GF-D8 (cell line): ENCODE measurements around the gene CDK4.

Source experiments
- DNase-seq: peaks from one replicate; lab custom pipeline; 2025; lab: John Stamatoyannopoulos, UW

Gene CDK4

DNA sequence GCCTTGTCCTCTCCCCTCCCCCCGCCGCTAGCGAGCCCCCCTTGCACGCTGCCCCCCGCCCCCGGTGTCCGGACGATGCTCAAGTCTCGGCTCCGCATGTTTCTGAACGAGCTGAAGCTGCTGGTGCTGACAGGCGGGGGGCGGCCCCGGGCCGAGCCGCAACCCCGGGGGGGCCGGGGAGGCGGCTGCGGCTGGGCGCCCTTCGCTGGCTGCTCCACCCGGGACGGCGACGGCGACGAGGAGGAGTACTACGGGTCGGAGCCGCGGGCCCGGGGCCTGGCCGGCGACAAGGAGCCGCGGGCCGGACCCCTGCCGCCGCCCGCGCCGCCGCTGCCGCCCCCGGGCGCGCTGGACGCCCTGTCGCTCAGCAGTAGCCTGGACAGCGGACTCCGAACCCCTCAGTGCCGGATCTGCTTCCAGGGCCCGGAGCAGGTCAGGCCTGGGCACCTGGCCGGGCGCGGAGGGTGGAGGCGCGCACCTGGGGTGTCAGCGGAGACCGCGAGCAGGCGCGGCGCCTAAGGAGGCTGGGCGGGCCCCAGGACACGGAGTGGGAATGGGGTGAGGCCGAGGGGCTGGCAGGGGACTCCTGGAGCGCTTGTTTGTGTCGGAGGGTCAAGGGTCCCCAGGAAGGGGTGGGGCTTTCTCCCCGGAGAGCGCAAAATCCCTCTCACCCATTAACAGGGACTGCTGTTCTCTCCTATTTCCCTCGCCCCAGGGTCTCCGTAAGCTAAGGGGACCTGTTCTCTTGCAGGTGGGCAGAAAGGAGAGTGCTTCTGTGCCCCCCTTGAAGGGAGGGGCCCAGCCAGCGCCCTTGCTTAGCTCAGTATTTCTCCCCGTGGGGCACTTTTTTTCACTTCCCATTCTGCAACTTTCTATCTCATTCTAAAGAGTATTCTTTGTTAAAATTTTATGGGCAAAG is 3.6 kb upstream of the CDK4 start:
- no peak for DNase-seq

DNA sequence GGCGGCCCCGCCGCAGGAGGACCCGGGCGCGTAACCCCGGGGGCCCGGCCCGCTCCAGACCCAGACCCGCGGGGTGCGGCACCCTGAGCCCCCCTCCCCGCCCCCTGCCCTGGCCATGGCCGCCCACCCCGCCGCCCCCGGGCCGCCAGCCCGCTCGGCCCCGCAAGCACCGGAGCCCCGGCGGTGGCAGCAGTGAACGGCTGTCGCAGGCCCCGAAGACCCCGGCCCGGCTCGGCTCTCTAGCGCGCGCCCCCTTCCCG is 3.0 kb upstream of the CDK4 start:
- no peak for DNase-seq

DNA sequence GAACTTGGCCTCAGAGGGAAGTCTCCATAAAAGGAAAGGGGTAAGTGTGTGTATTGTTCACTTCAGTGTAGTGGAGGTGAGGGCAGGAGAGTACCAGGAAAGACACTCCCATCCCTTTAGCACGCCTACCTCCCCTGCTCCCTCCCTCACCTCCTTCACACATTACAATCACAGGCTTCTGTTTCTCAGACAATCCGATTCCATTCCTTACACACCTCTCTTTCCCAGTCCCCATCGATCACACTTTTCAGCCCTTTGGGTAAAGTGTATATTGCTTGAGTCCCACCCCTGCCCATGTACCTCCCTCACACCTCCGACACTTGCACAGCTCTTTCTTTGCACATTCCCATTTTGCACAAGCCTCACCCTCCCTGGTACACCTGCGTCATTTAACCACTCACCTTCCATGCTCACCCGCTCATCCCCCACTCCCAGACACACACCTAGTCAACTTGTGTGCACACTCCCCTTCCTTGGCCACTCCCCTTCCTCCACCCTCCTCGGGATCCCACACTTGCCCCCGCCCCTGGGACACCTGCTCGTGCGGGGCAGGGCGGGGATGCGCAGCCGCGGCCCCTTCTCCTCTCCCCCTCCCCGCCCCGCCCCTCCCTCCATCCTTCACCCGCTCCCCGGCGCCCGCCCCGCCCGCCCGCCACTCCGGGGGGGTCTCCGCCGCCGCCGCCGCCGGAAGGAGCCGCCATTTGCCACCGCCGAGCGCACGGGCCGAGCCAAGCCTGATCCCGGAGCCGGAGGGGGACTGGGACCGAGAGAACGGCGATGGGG is 2.5 kb upstream of the CDK4 start, which contains the start of gene MARCHF9:
MARCHF9 (plus strand) TSS at position 693 of the 783 bp plus-strand sequence. CDS start 426 bp downstream, outside the sequence.
- no peak for DNase-seq

DNA sequence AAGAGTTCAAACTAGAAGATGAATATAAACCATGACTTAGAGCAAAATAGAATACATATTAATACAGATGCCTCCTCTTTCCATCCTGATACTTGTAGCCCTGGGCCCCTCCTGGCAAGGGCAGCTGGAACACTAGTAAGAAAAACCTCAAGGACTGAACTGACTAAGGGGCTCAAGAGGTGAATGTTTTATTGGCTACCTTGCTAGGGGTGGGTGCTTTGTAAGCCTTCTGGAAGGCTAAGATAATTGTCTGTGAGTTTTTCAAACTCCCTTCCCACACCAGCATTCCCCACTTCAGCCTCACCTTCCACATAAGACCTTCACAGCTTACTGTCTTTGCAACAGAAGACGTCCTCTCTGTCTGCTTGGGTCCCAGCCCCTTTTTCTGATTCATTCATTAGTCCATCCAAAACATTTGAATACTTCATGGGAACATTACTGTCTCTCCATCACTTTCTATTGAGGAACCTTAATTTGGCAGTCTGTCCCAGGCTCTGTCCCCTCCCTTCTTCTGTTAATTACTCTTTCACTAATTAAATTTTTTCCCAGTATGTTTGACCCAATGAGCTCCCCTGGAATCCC is 1.7 kb upstream of the CDK4 start:
- DNase-seq = no peak

DNA sequence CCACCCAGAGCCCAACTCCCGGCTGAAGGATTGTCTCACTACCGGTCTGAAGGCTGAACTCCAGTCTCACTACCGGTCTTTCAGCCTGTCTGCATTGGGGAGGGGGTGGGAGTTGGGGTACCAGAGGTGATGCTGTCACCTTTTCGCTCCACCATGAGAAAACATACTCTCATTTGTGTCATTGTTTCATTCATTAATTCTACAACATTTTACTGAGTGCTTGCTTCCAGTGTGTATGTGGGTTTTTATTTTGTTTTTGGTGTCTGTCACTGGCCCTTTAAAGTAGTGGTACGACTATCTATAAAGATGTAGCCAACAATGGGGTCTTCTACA is 524 bp upstream of the CDK4 start:
- no peak for DNase-seq

DNA sequence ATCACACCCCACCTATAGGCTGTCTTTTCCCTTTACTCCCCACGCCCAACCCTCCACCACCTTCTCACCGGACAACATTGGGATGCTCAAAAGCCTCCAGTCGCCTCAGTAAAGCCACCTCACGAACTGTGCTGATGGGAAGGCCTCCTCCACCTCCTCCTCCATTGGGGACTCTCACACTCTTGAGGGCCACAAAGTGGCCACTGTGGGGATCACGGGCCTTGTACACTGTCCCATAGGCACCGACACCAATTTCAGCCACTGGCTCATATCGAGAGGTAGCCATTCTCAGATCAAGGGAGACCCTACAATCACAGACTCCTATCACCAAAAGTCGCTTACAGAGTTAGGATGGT is 700 bp downstream of the CDK4 start:
- DNase-seq = no peak

DNA sequence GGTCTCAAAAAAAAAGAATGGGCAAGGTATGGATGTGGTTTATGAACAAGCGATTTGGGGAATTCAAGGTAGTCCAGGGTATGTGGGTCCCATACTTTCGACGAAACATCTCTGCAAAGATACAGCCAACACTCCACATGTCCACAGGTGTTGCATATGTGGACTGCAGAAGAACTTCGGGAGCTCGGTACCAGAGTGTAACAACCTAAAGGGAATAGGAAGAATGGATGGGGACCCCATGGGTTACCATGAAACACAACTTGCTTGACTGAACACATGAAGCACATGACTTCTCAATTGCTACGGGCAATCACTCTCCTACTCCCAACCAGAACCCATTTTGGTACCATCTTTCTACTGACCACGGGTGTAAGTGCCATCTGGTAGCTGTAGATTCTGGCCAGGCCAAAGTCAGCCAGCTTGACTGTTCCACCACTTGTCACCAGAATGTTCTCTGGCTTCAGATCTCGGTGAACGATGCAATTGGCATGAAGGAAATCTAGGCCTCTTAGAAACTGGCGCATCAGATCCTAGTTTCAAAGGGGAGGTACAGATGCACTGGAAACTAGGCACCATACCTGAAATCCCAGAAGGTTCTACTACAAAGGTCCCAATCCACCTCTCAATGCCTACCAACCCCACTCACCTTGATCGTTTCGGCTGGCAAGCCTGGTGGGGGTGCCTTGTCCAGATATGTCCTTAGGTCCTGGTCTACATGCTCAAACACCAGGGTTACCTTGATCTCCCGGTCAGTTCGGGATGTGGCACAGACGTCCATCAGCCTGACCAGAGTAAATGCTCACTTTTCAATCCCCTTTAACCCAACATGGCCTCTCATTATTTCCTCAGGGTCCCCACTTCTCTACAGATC is 1.3 kb downstream of the CDK4 start:
- DNase-seq = no peak

DNA sequence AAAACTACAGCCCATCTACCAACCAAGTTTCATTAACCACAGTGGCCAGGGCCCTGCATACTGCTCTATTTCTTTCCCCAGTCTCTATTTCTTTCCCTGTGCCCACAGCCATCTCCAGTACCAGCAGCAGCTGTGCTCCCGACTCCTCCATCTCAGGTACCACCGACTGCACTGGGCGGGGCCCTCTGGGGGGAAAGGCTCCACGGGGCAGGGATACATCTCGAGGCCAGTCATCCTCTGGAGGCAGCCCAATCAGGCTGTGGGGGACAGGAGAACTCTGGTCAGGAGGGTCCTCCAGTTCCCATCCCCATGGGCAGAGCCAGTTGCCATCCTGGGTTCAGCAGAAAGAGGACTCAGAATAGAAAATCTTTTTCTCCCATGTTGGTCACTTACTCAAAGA is 3.0 kb downstream of the CDK4 start:
- no peak for DNase-seq

DNA sequence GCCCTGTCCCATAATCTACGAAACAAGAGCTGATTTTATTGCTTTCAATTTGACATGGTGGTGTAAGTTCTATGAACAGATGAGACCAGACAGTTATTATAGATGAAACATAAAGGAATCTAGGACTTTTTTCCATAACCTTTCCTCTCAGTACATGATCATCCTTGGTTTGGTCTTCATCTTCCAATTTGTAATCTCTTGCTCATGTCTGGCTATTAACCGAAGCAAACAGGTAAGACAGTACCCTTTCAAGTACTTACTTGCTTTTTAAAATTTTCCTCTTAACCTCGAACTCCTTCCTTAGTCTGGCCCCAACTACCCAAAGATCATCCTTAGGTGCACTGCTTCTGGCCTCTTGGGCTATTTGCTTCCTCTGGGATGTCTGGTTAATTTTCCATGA is 6.1 kb downstream of the CDK4 start:
- no peak for DNase-seq

DNA sequence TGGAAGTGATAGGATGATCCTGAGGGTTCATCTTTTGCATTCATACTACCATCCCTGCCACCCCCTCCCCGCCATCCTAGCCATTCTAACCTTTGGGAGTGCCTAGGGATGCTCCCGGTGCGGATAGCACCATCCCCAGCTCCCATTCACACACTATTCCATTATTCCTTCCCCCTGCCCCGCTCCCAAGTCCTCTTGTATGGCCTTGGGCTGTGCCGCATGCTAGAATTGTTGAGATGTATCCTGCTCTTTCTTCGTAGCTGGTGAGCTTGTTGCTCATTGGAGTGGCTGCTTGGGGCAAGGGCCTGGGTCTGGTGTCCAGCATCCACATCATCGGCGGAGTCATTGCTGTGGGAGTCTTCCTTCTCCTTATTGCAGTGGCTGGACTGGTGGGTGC is 6.6 kb downstream of the CDK4 start:
- no peak for DNase-seq

DNA sequence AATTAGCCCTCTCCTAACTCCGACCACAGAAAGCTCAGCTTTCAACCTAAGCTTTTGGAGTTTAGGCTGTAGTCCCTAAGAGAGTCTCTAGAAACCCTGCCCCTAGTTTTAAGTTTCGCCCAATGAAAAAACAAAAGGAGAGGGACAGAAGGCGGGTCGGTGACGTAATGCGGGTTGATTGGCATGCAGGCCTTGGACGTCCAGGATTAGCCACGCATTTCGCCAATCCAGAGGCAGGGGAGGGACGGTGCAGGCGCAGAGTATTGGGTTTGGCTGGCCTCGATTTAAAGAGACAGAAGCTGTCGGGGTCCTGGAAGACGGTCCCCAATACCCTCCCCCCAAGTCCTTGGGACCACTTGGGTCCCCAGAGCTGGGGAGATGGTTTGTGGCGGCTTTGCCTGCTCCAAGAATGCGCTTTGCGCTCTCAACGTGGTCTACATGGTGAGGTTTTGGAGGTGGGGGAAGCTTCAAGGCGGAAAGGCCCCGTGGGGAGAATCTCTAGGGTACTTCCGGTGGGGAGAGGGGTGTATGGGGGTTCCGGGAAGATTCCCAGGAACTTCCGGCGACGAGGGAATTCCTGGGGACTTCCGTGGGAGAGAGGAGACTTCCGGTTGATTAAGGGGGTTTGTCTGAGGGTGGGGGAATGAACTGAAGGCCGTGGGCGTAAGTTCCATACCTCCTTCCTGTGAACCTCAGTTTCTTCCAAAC is 7.2 kb downstream of the CDK4 start, which contains the start of gene TSPAN31:
TSPAN31 (plus strand) TSS at position 263 of the 708 bp plus-strand sequence; CDS start at position 379, 116 bp downstream.
- peak; percentile 96 for DNase-seq

DNA sequence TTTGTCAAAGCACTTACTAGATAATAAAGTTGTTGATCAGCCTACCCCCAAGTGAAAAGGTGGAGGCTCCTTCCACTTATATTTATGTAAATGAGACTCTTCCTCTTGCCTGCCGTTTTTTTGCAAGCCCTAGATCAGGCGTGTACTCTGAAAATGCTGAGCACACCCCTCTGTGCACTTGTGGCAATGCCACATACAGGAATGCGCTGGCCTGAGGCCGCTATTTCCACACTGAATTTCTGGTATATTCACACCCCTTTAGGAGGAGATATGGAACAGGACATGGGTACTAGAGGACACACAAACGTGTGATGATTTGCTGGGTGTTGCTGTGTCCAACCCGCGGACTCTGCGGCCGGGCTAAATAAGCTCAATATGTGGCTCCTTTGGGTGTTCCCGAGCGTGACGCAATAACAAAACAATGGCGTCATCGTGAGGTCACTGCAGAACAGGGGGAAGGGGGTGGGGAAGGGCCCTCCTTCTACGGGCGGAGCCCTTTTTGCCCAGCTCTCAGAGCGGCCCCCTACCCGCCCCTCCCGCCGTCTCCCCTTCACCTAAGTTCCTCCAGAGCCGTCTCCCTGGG is 7.8 kb downstream of the CDK4 start:
- DNase-seq = peak; percentile 63

DNA sequence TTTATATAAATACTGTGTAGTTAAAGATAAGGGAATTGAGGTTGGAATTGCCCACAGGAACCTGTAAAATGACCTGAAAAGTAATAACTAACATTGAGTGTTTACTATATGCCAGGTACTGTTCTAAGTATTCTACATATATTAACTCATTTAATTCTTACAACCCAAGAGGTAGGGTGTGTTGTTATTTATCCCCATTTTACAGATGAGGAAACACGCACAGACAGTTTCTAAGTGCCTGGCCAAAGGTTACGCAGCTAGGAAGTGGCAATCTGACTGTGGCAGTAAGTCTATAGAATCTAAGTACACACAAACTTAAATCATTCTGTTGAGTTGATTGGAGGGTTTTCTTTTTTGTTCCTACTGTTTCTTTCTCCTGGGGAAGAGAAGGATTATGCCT is 8.3 kb downstream of the CDK4 start:
- no peak for DNase-seq

DNA sequence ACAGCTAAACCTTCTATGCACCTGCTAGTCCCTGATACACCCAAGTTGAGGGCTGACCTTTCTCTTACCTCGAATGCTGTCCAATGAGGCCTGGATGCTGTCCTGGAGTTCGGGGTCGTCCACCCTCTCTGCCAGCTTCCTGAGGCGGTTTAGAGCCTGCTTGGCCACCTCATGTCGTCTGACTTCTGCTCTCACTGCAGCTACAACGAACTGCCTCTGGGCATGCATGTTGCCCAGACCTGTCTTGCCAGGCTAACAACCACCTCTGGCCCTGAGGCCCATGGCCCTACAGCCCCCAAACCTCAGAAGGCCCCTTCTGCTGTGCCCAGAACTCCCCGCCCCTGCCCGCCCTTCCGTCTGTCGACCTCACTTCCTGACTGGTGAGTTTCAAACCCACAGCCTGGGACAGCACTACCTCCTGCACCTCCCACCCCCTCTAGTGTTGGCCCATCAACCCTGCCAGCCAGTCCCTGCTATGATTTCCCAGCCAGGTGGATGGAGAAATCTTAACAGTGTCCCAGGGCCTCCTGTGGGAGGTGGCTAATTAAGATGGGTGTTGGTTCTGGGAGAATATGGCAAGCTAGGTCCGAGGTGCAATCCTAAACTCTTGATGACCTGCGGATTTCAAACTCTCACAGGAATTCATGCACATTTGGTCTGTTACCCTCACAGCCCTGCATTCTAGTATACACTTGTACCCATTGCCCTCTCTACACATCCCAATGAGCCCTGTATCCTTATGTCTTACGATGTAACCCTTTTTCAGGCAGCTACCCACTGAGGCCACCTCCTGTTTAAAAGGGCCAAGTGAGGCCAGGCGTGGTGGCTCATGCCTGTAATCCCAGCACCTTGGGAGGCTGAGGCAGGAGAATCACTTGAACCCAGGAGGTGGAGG is 10.0 kb downstream of the CDK4 start:
- peak; percentile 48 for DNase-seq

DNA sequence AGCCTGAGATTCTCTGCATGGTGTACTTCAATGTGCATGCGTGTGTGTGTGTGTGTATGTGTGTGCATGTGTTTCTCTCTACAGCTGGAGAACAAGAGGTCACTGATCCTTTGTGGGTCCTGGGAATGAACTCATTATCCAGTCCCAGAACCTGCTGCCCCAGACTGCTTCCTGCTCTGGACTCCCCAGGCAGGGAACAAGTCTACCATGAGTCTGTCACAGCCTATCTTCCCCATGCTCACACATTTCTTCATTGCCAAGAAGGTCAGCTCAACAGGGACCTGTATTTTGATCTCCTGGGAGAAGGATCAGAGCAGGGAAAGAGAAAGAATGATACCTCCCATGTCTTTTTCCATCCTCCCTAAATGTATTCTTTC is 10.7 kb downstream of the CDK4 start:
- no peak for DNase-seq

DNA sequence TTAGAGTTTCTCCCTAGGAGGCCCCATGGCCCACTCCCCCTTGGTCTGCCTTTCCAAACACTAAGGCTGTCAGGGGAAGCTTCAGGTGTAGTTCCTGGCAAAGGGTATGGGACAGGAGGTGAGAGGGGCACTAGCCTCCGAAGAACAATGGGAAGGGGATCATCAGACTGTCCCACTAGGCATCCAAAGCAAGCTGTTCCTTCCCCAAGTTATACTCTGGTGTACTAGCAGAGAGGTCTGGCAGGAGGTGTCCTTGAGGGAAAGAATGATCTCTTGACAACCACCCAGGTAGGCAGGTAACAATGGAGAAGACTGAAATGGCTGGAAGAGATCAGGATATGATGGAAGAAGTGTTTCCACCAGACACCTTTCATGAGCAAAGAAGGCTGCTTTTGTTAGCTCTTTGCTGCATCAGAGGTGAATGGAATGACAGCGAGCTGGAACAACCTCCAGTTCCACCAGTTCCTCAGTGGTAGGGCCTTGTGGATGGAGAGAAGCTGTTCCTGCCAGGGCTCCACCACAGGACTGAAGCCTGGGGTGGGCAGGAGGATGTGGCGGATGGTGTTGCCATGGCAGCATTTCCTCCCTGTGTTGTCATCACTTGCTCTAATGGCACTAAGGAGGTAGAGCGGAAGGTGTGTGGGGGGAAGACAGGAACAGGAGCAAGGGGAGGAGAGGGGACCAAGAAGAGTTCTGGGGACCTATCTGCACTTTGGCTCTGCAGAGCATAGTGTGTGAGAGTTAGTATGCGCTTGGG is 11.3 kb downstream of the CDK4 start:
- DNase-seq = peak; percentile 76

DNA sequence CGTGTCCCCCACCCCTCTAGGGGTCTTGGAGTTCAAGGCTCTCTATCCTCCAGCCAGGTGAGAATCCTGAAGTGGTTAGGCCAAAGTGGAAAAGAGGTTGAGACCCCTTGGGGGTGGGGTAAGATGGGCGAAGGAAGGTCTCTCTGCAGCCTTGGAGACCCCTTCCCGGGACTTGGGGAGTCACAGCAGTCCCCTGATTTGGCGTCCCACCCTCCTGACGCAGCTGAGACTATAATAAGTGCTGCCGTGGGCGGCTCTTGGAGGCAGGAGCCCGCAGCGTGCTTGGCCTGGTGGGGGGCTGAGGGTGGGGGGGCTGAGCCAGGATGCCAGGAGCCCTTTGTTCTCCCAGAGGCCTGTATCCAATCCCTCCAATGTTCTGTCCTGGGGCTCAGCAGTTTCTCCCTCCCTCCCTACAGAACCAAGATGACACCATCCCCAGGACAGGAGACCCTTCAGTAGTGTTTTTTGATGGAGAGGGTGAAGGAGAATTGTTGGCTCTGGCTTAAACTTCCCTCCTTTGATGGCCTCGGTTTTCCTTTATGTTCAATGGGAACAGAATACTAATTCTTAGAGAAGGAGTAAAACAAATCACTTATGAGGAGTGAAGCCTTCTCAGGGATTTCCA is 12.1 kb downstream of the CDK4 start:
- no peak for DNase-seq

DNA sequence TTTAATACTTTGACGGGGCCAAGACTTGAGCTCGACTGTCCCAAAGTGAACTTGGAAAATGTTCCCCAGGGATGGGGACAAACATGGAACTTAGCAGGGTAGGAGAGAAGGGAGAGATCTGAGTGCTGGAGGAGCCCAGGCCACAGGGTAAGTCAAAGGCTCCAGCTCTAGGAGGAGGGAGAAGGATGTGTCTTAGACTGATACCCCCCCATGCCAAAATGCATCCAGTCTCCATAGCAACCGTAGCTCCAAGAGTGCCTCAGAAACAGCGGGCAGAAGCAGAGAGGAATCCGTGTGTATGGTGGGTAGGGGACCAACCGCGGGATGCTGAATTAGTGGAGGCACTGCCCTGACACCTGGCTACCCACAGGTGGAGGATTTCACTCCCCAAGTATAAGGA is 12.7 kb downstream of the CDK4 start:
- DNase-seq = no peak

DNA sequence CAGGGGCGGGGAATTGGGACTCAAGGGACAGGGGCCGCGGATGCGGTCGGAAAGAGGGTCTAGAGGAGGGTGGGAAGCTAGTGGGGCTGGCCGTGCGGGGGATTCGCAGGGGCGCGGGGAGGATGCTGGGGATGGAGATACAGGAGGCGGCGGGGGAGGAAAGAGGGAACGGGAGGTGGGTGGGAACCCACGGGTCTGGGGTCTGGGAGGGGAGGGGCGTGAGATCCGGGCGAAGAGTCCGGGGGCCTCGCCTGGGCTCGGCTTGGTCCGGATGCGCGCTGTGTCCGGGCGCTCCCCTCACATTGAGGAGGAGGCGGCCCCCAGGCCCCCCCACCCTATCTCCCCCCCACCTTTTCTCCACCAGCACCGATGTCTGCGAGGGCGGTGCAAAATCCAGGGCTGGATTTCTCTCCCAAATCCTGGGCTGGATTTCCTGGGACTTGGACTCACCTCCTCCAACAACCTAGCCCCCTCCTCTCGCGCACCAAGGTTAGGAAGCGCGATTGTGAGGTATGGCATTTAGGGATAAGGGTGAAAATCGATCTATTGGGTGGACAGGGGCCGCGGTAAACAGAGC is 13.4 kb downstream of the CDK4 start, which contains the start of gene AGAP2:
AGAP2 (minus strand) TSS at position 82 of the 577 bp plus-strand sequence. CDS start 496 bp downstream, outside the sequence.
- no peak for DNase-seq
